LNCAP (cell line): ENCODE data around the gene EEF1A2.

Experiments used
- TF ChIP-seq, protein P1 (sequence below): fragments of 450-650 bp; IDR thresholded peaks from 2 replicates; pipeline ENCODE4 v1.5.1; 2017; ENCODE audit warnings: mild to moderate bottlenecking

EEF1A2 gene

DNA sequence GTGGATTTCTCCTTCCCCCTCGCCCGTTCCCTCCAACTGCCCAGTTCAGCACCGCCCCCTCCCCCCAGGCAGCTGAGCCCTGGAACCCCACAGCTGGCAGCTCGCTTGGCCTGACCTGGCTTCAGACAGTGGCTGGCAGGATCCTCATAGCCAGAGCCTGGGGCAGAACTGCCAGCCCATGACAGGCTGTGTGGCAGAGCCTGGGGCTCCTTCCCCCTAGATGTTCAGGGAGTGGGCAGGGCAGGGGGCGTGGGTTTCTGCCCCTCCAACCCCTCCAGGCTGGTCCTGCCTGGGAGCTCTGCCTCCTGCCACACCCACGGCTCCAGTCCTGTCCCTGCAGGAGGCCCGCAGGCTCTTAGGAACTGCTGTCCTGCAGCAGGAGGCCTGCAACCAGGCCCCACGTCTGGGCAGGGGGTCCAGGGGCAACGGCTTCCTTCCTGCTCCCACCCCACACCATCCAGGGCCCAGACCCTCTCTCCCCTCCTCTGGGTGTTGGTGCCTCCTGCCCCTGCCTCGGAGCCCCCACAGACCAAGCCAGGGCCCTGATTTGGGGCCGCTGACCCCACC is 16.8 kb downstream of the EEF1A2 start:
- TF ChIP-seq, protein P1, sequence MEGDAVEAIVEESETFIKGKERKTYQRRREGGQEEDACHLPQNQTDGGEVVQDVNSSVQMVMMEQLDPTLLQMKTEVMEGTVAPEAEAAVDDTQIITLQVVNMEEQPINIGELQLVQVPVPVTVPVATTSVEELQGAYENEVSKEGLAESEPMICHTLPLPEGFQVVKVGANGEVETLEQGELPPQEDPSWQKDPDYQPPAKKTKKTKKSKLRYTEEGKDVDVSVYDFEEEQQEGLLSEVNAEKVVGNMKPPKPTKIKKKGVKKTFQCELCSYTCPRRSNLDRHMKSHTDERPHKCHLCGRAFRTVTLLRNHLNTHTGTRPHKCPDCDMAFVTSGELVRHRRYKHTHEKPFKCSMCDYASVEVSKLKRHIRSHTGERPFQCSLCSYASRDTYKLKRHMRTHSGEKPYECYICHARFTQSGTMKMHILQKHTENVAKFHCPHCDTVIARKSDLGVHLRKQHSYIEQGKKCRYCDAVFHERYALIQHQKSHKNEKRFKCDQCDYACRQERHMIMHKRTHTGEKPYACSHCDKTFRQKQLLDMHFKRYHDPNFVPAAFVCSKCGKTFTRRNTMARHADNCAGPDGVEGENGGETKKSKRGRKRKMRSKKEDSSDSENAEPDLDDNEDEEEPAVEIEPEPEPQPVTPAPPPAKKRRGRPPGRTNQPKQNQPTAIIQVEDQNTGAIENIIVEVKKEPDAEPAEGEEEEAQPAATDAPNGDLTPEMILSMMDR, result no peak

DNA sequence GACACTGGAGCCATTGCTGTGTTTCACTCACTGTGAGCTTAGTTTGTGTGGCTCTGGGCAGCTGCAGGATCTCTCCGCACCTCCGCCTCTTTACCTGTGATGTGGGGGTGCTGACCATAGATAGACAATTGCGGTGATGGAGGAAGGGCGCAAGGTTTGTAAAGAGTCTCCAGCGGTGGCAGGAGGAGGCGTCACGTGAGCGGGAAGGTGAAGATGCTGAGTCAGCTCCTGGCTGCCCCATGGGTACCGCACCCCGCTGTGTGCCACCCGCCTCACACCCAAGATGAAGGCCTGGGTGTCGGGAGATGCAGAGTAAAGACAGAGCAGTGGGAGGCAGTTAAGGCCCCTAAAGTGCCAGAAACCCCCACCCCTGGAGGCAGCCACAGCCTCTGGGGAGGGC is 17.4 kb downstream of the EEF1A2 start:
- TF ChIP-seq, protein P1, result no peak

DNA sequence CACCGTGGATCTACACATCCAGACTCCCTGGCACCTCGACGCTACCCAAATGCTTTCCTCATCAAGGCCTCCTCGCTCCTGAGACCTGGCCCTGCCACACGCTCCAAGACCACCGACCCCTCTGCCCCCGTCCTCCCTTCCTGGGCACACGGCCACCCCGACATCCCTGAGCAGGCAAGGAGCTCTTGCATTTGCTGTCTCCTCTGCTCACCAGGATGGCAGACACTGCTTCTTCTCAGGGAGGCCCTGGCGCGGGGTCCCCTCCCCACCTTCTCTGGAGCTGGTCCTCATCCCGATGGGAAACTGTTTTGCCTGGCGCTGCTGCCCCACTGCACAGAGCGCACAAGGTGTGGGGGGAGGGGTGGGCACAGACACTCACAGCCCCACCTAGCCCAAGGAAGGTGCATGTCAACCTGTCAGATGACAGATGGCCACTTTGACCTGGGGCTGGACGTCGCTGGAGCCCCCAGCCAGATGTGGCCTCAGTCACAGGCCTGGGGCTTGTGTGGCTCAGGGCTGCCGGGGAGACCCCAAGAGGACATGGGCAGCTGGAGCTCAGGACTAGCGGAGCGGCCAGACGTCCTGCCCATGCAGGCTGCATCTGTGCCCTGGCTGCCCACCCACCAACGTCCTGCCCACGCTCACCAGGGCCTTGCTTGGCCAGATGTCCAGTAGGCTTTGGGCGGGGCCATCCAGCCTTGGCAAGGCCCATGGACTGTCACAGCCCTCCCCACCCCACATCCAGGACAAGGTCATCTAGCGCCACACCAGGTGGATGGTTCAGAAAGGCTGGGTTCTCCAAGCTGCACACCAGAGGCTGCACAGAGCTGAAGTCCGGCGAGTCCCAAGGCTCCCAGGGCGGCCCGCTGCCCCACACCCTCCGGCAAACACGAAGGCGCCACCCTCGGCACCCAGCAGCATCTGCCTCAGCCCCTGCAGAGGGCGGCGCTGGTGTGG is 20.3 kb downstream of the EEF1A2 start:
- TF ChIP-seq, protein P1, result no peak

DNA sequence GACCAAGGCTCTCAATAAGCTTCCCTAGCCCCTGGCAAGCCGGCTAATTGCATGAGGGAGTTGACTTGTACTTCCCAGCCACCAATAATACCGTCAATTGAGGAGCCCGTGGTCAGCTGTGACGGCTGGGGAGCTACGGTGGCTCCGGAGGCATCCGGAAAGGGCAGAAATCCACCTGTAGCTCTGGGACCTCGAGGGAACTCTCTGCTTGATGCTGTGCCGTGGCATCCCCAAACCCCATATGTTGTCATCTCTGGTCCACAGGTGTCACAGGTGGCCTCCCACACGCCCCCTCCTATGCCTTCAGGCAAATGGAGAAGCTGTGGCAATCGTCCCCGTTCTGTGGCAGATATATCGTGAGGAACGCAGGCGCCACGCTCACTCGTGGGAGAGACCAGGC is 20.9 kb downstream of the EEF1A2 start:
- TF ChIP-seq, protein P1, result no peak

DNA sequence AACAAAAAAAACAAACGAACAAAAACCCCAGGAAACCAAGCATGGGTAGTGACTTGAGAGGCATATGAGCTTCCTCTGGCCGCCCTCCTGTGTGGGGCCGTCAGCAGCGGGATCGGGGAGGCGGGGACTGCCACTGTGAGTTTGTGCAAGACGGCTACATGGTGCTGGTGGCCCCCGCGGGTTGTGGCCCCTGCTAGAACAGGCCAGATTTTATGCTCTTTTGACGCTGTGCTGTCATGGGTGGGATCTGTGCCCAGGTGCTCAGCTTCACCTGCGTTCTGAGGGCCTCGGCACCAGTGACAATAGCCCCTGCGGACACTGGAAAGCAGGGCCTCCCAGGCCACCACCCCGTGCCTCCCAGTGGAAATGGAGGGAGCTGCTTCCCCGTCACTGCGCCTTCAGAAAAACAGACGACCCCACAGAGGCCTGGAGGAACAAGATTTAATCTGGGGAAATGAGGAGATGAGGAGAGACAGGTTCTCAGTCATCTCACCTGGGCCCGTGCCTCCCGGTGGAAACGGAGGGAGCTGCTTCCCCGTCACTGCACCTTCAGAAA is 21.7 kb downstream of the EEF1A2 start:
- TF ChIP-seq, protein P1, result no peak

DNA sequence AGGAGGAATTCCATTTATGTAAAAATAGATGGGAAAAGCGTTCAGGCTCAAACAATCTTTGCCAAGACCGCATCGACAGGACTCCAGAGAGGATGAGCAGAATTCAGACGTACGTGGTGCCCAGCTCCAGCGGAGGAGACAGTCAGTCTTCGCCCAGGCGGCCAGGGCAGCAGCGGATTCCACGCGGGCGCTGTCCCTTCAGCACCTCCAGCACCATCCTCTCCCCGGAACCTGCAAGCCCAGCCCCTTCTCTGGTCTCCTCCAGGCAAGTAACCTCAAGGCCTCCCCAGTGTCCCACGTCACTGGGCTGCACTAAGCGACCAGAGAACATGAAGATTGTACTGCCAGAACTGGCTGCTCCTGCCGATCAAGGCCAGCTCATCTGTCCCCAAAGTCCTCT is 23.7 kb downstream of the EEF1A2 start:
- TF ChIP-seq, protein P1, result no peak

DNA sequence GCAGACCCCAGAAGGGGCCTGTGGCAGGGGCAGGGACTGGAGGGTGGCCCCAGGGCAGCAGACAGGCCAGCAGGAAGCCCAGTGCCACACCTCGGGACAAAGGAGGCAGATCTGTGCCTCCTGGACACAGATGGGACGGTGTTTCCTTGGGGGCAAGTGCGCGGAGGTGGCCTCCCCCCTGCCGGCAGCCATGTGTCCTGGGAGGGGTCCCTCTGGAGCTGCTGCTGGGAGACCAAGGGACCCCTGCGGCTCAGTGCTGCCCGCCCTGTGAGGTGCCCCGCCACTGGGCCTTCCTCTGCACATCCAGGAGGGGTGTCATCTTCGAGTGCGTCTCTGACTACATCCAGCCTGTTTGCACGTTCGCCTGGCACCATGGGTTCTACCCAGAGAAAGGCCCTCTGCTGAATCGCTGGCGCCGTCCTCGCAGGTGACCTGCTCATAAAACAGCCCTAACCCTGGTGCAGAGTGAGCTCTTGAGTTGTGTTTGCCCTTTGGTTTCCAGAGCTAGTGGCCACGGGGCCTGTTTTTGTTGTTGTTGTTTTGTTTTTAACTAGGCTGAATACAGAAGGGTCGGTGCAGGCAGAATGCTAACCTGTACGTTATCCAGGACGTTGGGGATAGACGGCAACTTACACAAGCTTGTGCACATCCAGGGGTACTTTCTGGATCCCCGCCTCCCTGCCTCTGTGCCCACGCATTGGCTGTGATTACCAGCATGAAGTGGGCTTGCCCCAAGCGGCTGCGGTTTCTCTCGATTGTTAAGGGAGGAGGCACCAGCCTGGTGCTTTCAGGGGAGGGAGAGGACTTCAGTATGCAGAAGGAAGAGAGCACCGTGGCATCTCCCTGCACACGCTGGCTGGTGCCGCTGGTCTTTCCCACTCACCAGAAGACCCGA is 25.1 kb downstream of the EEF1A2 start:
- TF ChIP-seq, protein P1, result no peak
